HG02588 (cell line): ENCODE measurements around the gene FRS2.
A peak's percentile ranks its signal among the peaks of the same experiment; 100 is the strongest.

Experiments
- ATAC-seq: cut with Tn5 transposase; IDR thresholded peaks from one replicate; pipeline ENCODE4 v1.9.1; 2021; ENCODE audit warnings: mild to moderate bottlenecking, moderate library complexity; ENCODE audit not compliant: unreplicated experiment

FRS2 gene

GRCh38 chr12:69464428-69464827 lies 5.8 kb upstream of the FRS2 start:
- ATAC-seq = no peak

- ATAC-seq = no peak
These were observed 3.3 kb upstream of the FRS2 start for GRCh38 chr12:69466867-69467266.

- no peak for ATAC-seq
These were observed 2.8 kb upstream of the FRS2 start for GRCh38 chr12:69467366-69467765.

- ATAC-seq = no peak
These were observed 1.8 kb upstream of the FRS2 start for GRCh38 chr12:69468237-69469026.

- ATAC-seq = no peak
These were observed 367 bp upstream of the FRS2 start for GRCh38 chr12:69469854-69470188.

- no peak for ATAC-seq
These were observed 865 bp downstream of the FRS2 start for GRCh38 chr12:69471076-69471430.

GRCh38 chr12:69471667-69472385 lies 1.6 kb downstream of the FRS2 start:
- no peak for ATAC-seq

GRCh38 chr12:69473262-69473661 lies 3.1 kb downstream of the FRS2 start:
- ATAC-seq = no peak

GRCh38 chr12:69474456-69474855 lies 4.3 kb downstream of the FRS2 start:
- ATAC-seq = no peak

- no peak for ATAC-seq
These were observed 5.2 kb downstream of the FRS2 start for GRCh38 chr12:69475237-69475975.

GRCh38 chr12:69476276-69477017 lies 6.3 kb downstream of the FRS2 start:
- no peak for ATAC-seq

- ATAC-seq = no peak
These were observed 9.5 kb downstream of the FRS2 start for GRCh38 chr12:69479675-69480074.

GRCh38 chr12:69480698-69481097 lies 10.5 kb downstream of the FRS2 start:
- no peak for ATAC-seq

- no peak for ATAC-seq
These were observed 10.9 kb downstream of the FRS2 start for GRCh38 chr12:69481133-69481532.

- ATAC-seq = no peak
These were observed 13.5 kb downstream of the FRS2 start for GRCh38 chr12:69483700-69484099.

GRCh38 chr12:69484428-69484827 lies 14.2 kb downstream of the FRS2 start:
- no peak for ATAC-seq

GRCh38 chr12:69490920-69491643 lies 20.9 kb downstream of the FRS2 start:
- no peak for ATAC-seq

- ATAC-seq = no peak
These were observed 22.6 kb downstream of the FRS2 start for GRCh38 chr12:69492739-69493138.

GRCh38 chr12:69495071-69495470 lies 24.9 kb downstream of the FRS2 start:
- no peak for ATAC-seq

GRCh38 chr12:69497308-69498026 lies 27.3 kb downstream of the FRS2 start:
- ATAC-seq = peak; percentile 87
